Stimulated activated CD8-positive, alpha-beta memory T cell treated with anti-CD3 and anti-CD28 coated beads, Interleukin-2, amount 100 ng/mL, for 1 hour (primary cell): ENCODE measurements around the gene FIP1L1.
A peak's percentile ranks its signal among the peaks of the same experiment; 100 is the strongest.
"Not testable (repeated sequence)": the region's sequence is repeated elsewhere in the genome, so short reads cannot be mapped to it uniquely, and the experiment has no call there.

Experiments used
- DNase-seq, 2 donors: peaks; one replicate each; pipeline ENCODE4 v3.0.0-alpha.2; 2020; ENCODE audit warnings: low read depth in 2 of 2

FIP1L1 gene

GRCh38 chr4:53377319-53378170 is at the start of gene FIP1L1:
Gene FIP1L1 (plus strand): TSS chr4:53377641. CDS start chr4:53377839, 198 bp downstream.
- peak; percentile 93 for DNase-seq

- not testable (repeated sequence) for DNase-seq
Measured at GRCh38 chr4:53334916-53335315, 42.5 kb upstream of the FIP1L1 start.

- DNase-seq: not testable (repeated sequence)
Measured at GRCh38 chr4:53340145-53340544, 37.3 kb upstream of the FIP1L1 start.

- DNase-seq: not testable (repeated sequence)
Measured at GRCh38 chr4:53346392-53346791, 31.0 kb upstream of the FIP1L1 start.

- no peak for DNase-seq
Measured at GRCh38 chr4:53346920-53347852, 30.3 kb upstream of the FIP1L1 start.

- DNase-seq: no peak
Measured at GRCh38 chr4:53348046-53348445, 29.4 kb upstream of the FIP1L1 start.

- no peak for DNase-seq
Measured at GRCh38 chr4:53349091-53349491, 28.4 kb upstream of the FIP1L1 start.

- no peak for DNase-seq
Measured at GRCh38 chr4:53354012-53354722, 23.3 kb upstream of the FIP1L1 start.

GRCh38 chr4:53355930-53356521 is 21.4 kb upstream of the FIP1L1 start:
- DNase-seq: no peak

GRCh38 chr4:53361451-53361850 is 16.0 kb upstream of the FIP1L1 start:
- DNase-seq: no peak

GRCh38 chr4:53362093-53362492 is 15.3 kb upstream of the FIP1L1 start:
- DNase-seq: no peak

GRCh38 chr4:53364624-53365023 is 12.8 kb upstream of the FIP1L1 start:
- no peak for DNase-seq

- no peak for DNase-seq
Measured at GRCh38 chr4:53365121-53365485, 12.3 kb upstream of the FIP1L1 start.

GRCh38 chr4:53365486-53366300 is 11.7 kb upstream of the FIP1L1 start, which contains the start of gene SCFD2:
Gene SCFD2 (minus strand): TSS chr4:53366061.
- DNase-seq: peak; percentile 92 to 97

GRCh38 chr4:53366301-53366716 is 11.1 kb upstream of the FIP1L1 start:
- no peak for DNase-seq

GRCh38 chr4:53367721-53368120 is 9.7 kb upstream of the FIP1L1 start:
- no peak for DNase-seq

GRCh38 chr4:53371049-53371448 is 6.4 kb upstream of the FIP1L1 start:
- DNase-seq: no peak

GRCh38 chr4:53371843-53372521 is 5.5 kb upstream of the FIP1L1 start:
- DNase-seq: no peak

- DNase-seq: no peak
Measured at GRCh38 chr4:53374777-53375258, 2.6 kb upstream of the FIP1L1 start.

GRCh38 chr4:53376900-53377299 is 541 bp upstream of the FIP1L1 start:
- DNase-seq: no peak
